Aorta (tissue), 5 donors: ENCODE data around the gene BMPER. TPM values are rescaled to one million over a fixed set of nuclear protein-coding genes. Genes with fewer than 3 reads are reported as not detected.
A peak's percentile ranks its signal among the peaks of the same experiment; 100 is the strongest.

Experiments used
- ATAC-seq: fragments of 200-7000 bp; cut with Tn5 transposase; one replicate; pipeline ENCODE4 v1.9.1; 2022; ENCODE audit warnings: moderate library complexity; ENCODE audit not compliant: low FRiP score
- DNase-seq, 2 donors: peaks; one replicate each; pipeline ENCODE4 v3.0.0-alpha.2; 2020
- H3K27ac ChIP-seq, 2 donors: one replicate each; pipeline ENCODE4 v1.5.1; 2013; ENCODE audit warnings: low read length in 2 of 2, mild to moderate bottlenecking in 2 of 2, moderate library complexity in 2 of 2, control low read depth in 1 of 2, inconsistent platforms in 1 of 2, low read depth in 1 of 2
- H3K27me3 ChIP-seq, 2 donors: one replicate each; pipeline ENCODE4 v1.6.1; 2013; ENCODE audit warnings: control low read depth in 1 of 2, low read length in 1 of 2, mild to moderate bottlenecking in 1 of 2, moderate library complexity in 1 of 2; ENCODE audit not compliant: insufficient read depth in 2 of 2, control insufficient read depth in 1 of 2
- H3K36me3 ChIP-seq, 2 donors: one replicate each; pipeline ENCODE4 v1.6.1; 2013; ENCODE audit warnings: control low read depth in 1 of 2, low read length in 1 of 2, mild to moderate bottlenecking in 1 of 2; ENCODE audit not compliant: insufficient read depth in 2 of 2, control insufficient read depth in 1 of 2
- H3K4me1 ChIP-seq, 2 donors: one replicate each; pipeline ENCODE4 v1.6.1; 2013; ENCODE audit warnings: low read length in 2 of 2, control low read depth in 1 of 2, mild to moderate bottlenecking in 1 of 2, moderate library complexity in 1 of 2; ENCODE audit not compliant: insufficient read depth in 2 of 2, control insufficient read depth in 1 of 2
- H3K4me3 ChIP-seq, 2 donors: one replicate each; pipeline ENCODE4 v1.5.1; 2013; ENCODE audit warnings: low read length in 2 of 2, control low read depth in 1 of 2, mild to moderate bottlenecking in 1 of 2
- H3K9me3 ChIP-seq: one replicate; pipeline ENCODE4 v1.6.1; 2013; ENCODE audit warnings: mild to moderate bottlenecking, low read length; ENCODE audit not compliant: control insufficient read depth
- WGBS, 2 donors: extraction: QIAGEN DNeasy Blood & Tissue Kit; methylation state at CpG; one replicate each; pipeline ENCODE4 v1.1.7; 2013; 5-methylcytosine and 5-hydroxymethylcytosine counted together
- intact Hi-C, 2 donors: fragments of 100-400 bp; cut with DNase I; formaldehyde crosslinking; loops; one replicate each; pipeline versions ENCODE4 v1.14.2 to v1.15.0; 2022
- polyA plus RNA-seq, 2 donors: library from polyadenylated mRNA; stranded (reverse); fragments of 200-250 nt; gene quantifications; one replicate each; pipeline ENCODE4 v1.2.3, GENCODE V29; 2013
- total RNA-seq, 2 donors: library from RNA; stranded (reverse); fragmentation: NEBNext Ultra II Directional; extraction: Animal tissue kit (Norgen Biotek cat#: 25700); gene quantifications; one replicate each; pipeline ENCODE4 v1.2.1, GENCODE V29; 2021
- donor health status: healthy with polysubstance abuse.
- donor health status: Bipolar disorder and iron deficiency.
- donor health status: DM: no; HTN: no; CAD: no.
- donor health status: DM: no; HTN: no; CAD: no.
- donor health status: DM: yes; HTN: yes; CAD: no.

BMPER gene
- total and polyA plus RNA-seq, 4 donors = 0.88 to 14.0 (median 1.7) TPM

GRCh38 chr7:33939121-33939520, 33.8 kb downstream of the BMPER start:
- Histone ChIP-seq H3K36me3 (no peaks in the 10 kb centered on the region), H3K4me3 (no peak overlapping the region), H3K9me3 (no peaks in the 10 kb centered on the region), H3K27me3 (no peaks in the 10 kb centered on the region), H3K4me1 (peaks cover 0 to 4% of the 10 kb centered on the region in 2 donors), H3K27ac (no peak overlapping the region)
- DNase-seq (no peak), ATAC-seq (no peak)
- WGBS, 2 donors = 99 to 100% methylated on average over 2 of the region's 2 CpGs
- intact Hi-C loops = loop anchor here in 1 of 2 donors (10.0 kb wide), 1 partner anchor 184 kb away; no protein-coding TSS in a partner anchor

GRCh38 chr7:33940503-33940902, 35.2 kb downstream of the BMPER start:
- Histone ChIP-seq H3K27ac (no peak overlapping the region), H3K36me3 (no peaks in the 10 kb centered on the region), H3K4me1 (peaks cover 0 to 4% of the 10 kb centered on the region in 2 donors), H3K4me3 (no peak overlapping the region), H3K9me3 (no peaks in the 10 kb centered on the region), H3K27me3 (no peaks in the 10 kb centered on the region)
- ATAC-seq (no peak), DNase-seq (no peak)
- intact Hi-C loops = no loop called here

- Histone ChIP-seq H3K27ac (no peak overlapping the region), H3K4me1 (peaks cover 0 to 4% of the 10 kb centered on the region in 2 donors), H3K4me3 (no peak overlapping the region), H3K27me3 (no peaks in the 10 kb centered on the region), H3K36me3 (no peaks in the 10 kb centered on the region), H3K9me3 (no peaks in the 10 kb centered on the region)
- intact Hi-C loops = no loop called here
- no peak for ATAC-seq
- WGBS, 2 donors = 84 to 87% methylated on average over 6 of the region's 6 CpGs
- no peak for DNase-seq
These were observed 36.1 kb downstream of the BMPER start for GRCh38 chr7:33941418-33941817.

- no peaks in the 10 kb centered on the region for H3K4me1 ChIP-seq
- no peaks in the 10 kb centered on the region for H3K27me3 ChIP-seq
- no peaks in the 10 kb centered on the region for H3K36me3 ChIP-seq
- no peak overlapping the region for H3K27ac ChIP-seq
- no peak overlapping the region for H3K4me3 ChIP-seq
- DNase-seq (no peak), ATAC-seq (no peak)
- intact Hi-C loops = no loop called here
- H3K9me3 ChIP-seq = no peaks in the 10 kb centered on the region
- 81 to 86% methylated on average over 3 of the region's 3 CpGs for WGBS, 2 donors
These were observed 40.9 kb downstream of the BMPER start for GRCh38 chr7:33946094-33946699.

- Histone ChIP-seq H3K27me3 (no peaks in the 10 kb centered on the region), H3K4me1 (no peaks in the 10 kb centered on the region), H3K27ac (no peak overlapping the region), H3K4me3 (no peak overlapping the region), H3K9me3 (no peaks in the 10 kb centered on the region), H3K36me3 (no peaks in the 10 kb centered on the region)
- WGBS, 2 donors = 93 to 97% methylated on average over 5 of the region's 5 CpGs
- DNase-seq (no peak), ATAC-seq (no peak)
- intact Hi-C loops = no loop called here
These were observed 44.8 kb downstream of the BMPER start for GRCh38 chr7:33950047-33950714.

GRCh38 chr7:33952824-33953223, 47.5 kb downstream of the BMPER start:
- H3K4me1 ChIP-seq = no peaks in the 10 kb centered on the region
- H3K9me3 ChIP-seq = no peaks in the 10 kb centered on the region
- no peak for ATAC-seq
- H3K27ac ChIP-seq = no peak overlapping the region
- H3K27me3 ChIP-seq = no peaks in the 10 kb centered on the region
- no peaks in the 10 kb centered on the region for H3K36me3 ChIP-seq
- no peak for DNase-seq
- no peak overlapping the region for H3K4me3 ChIP-seq
- intact Hi-C loops = no loop called here
- WGBS, 2 donors = 94 to 96% methylated on average over 3 of the region's 3 CpGs

GRCh38 chr7:33958104-33958503, 52.8 kb downstream of the BMPER start:
- no peaks in the 10 kb centered on the region for H3K27me3 ChIP-seq
- no peaks in the 10 kb centered on the region for H3K4me1 ChIP-seq
- no peak overlapping the region for H3K27ac ChIP-seq
- intact Hi-C loops = no loop called here
- 91 to 95% methylated on average over 1 of the region's 1 CpG for WGBS, 2 donors
- ATAC-seq = no peak
- no peak overlapping the region for H3K4me3 ChIP-seq
- DNase-seq = no peak
- H3K9me3 ChIP-seq = no peaks in the 10 kb centered on the region
- no peaks in the 10 kb centered on the region for H3K36me3 ChIP-seq

- H3K36me3 ChIP-seq = no peaks in the 10 kb centered on the region
- H3K9me3 ChIP-seq = no peaks in the 10 kb centered on the region
- no peak for ATAC-seq
- WGBS, 2 donors = 95 to 97% methylated on average over 1 of the region's 1 CpG
- no peak for DNase-seq
- no peak overlapping the region for H3K27ac ChIP-seq
- intact Hi-C loops = no loop called here
- H3K27me3 ChIP-seq = no peaks in the 10 kb centered on the region
- H3K4me3 ChIP-seq = no peak overlapping the region
- no peaks in the 10 kb centered on the region for H3K4me1 ChIP-seq
These were observed 54.3 kb downstream of the BMPER start for GRCh38 chr7:33959676-33960075.

- intact Hi-C loops = no loop called here
- 36 to 47% methylated on average over 1 of the region's 1 CpG for WGBS, 2 donors
- ATAC-seq = peak; percentile 42
These were observed 56.6 kb downstream of the BMPER start for GRCh38 chr7:33961948-33962347.

More at GRCh38 chr7:33961948-33962347, 56.6 kb downstream of the BMPER start:
- no peaks in the 10 kb centered on the region for H3K9me3 ChIP-seq
- H3K4me1 ChIP-seq = peaks cover 0 to 2% of the 10 kb centered on the region in 2 donors
- no peaks in the 10 kb centered on the region for H3K36me3 ChIP-seq
- no peak overlapping the region for H3K27ac ChIP-seq
- no peaks in the 10 kb centered on the region for H3K27me3 ChIP-seq
- no peak for DNase-seq
- no peak overlapping the region for H3K4me3 ChIP-seq
